GM18505 (cell line): ENCODE measurements around the gene FAAP100.

ENCODE experiments used
- ATAC-seq: cut with Tn5 transposase; IDR thresholded peaks from one replicate; pipeline ENCODE4 v1.9.1; 2021; ENCODE audit not compliant: unreplicated experiment
- POLR2A ChIP-seq: IDR thresholded peaks from 4 replicates; pipeline ENCODE4 v1.6.1; 2011; ENCODE audit warnings: borderline replicate concordance; ENCODE audit not compliant: insufficient read depth, insufficient read length; ENCODE audit errors: extremely low read depth

FAAP100 gene

GRCh38 chr17:81509207-81509971, 42.8 kb downstream of the FAAP100 start:
- peak; percentile 77 for TF ChIP-seq POLR2A
- no peak for ATAC-seq

- ATAC-seq: no peak
- peak; percentile 55 for TF ChIP-seq POLR2A
Observed at GRCh38 chr17:81508639-81509206, 43.4 kb downstream of the FAAP100 start.

- no peak for ATAC-seq
- no peak for TF ChIP-seq POLR2A
Observed at GRCh38 chr17:81503619-81504018, 48.5 kb downstream of the FAAP100 start.

- no peak for ATAC-seq
- no peak for TF ChIP-seq POLR2A
Observed at GRCh38 chr17:81502471-81503017, 49.6 kb downstream of the FAAP100 start.

- TF ChIP-seq POLR2A: no peak
- ATAC-seq: no peak
Observed at GRCh38 chr17:81500047-81500446, 52.1 kb downstream of the FAAP100 start.

GRCh38 chr17:81499601-81499970, 52.6 kb downstream of the FAAP100 start:
- no peak for ATAC-seq
- TF ChIP-seq POLR2A: no peak

GRCh38 chr17:81498953-81499600, 53.1 kb downstream of the FAAP100 start:
- no peak for ATAC-seq

GRCh38 chr17:81494626-81495377, 57.4 kb downstream of the FAAP100 start:
- no peak for ATAC-seq
- no peak for TF ChIP-seq POLR2A

More at GRCh38 chr17:81498953-81499600, 53.1 kb downstream of the FAAP100 start:
- no peak for TF ChIP-seq POLR2A

GRCh38 chr17:81493198-81494038, 58.7 kb downstream of the FAAP100 start:
- no peak for TF ChIP-seq POLR2A
- no peak for ATAC-seq

- no peak for ATAC-seq
- TF ChIP-seq POLR2A: no peak
Observed at GRCh38 chr17:81492706-81493105, 59.4 kb downstream of the FAAP100 start.

- no peak for TF ChIP-seq POLR2A
- no peak for ATAC-seq
Observed at GRCh38 chr17:81492202-81492601, 60.0 kb downstream of the FAAP100 start.

GRCh38 chr17:81491761-81492160, 60.4 kb downstream of the FAAP100 start:
- TF ChIP-seq POLR2A: no peak
- ATAC-seq: no peak

- no peak for TF ChIP-seq POLR2A
- ATAC-seq: no peak
Observed at GRCh38 chr17:81491181-81491581, 61.0 kb downstream of the FAAP100 start.
